Fibroblast of pulmonary artery (primary cell): ENCODE results near the gene PTPMT1.
"Not testable (repeated sequence)": the region's sequence is repeated elsewhere in the genome, so short reads cannot be mapped to it uniquely, and the experiment has no call there.

Experiments
- DNase-seq: peaks from one replicate; pipeline ENCODE4 v3.0.0-alpha.2; 2010; ENCODE audit warnings: low read depth
- H3K4me3 ChIP-seq: replicated peaks from 2 replicates; pipeline ENCODE4 v1.5.1; 2011; ENCODE audit warnings: low read depth, mild to moderate bottlenecking, control low read depth, low read length, moderate library complexity
- CTCF ChIP-seq: IDR thresholded peaks from 2 replicates; pipeline ENCODE4 v1.5.1; 2011; ENCODE audit warnings: mild to moderate bottlenecking, control low read depth, low read length, inconsistent platforms; ENCODE audit errors: missing control alignments

The PTPMT1 gene

GRCh38 chr11:47551086-47551485, 14.3 kb upstream of the PTPMT1 start:
- peak; percentile 42 for TF ChIP-seq CTCF
- DNase-seq, result peak; percentile 44
- H3K4me3 ChIP-seq, result peak overlapping the region; percentile 97

- DNase-seq, result peak; percentile 53
- no peak for TF ChIP-seq CTCF
- peak overlapping the region; percentile 97 for H3K4me3 ChIP-seq
These were observed 13.3 kb upstream of the PTPMT1 start for GRCh38 chr11:47552056-47552565.

DNA sequence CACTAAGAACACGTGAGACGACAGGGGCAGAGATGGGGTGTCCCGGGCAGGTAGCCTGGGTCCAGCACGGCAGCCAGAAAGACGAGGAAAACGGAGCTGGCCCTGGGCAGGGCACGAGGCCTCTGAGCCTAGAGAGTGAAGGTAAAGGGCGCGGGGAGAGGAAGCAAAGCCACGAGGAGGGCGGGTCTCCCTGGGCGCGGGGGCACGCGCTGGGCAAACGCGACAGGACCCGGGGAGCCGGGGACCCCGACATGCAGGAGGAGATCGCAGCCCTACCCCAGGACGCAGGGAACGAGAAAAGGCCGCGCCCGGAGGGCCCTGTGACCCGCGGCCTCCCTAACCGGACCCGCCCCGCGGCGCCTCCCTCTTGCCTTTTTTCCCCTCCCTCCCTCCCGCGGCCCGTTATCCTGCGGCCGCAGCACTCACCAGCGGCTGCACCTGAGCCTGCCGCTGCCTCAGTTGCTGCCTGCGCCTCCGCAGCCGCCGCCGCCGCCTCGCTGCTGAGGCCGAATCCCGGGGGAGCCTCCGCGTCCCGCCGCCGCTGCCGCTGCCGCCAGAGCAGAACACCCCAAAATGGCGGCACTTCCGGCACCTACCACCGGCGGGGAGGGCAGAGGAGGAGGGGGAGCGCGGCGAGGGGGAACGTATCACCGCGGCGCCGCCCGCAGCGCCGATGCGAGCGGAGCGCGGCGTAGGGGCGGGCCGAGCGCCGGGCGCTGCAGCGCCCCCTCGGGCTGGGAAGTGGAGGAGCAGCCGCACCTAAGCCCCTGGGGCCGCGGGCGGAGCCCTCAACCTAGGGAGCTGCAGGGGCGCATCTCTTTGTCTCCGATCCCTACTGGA, 12.6 kb upstream of the PTPMT1 start, which contains the start of gene CELF1:
TSS of gene CELF1 (minus strand) at position 567 of the 840 bp plus-strand sequence. CDS start 53,609 bp downstream, outside the sequence.
- peak; percentile 45 for TF ChIP-seq CTCF
- peak within 1 kb of the TSS; percentile 97 for H3K4me3 ChIP-seq
- peak; percentile 87 for DNase-seq

DNA sequence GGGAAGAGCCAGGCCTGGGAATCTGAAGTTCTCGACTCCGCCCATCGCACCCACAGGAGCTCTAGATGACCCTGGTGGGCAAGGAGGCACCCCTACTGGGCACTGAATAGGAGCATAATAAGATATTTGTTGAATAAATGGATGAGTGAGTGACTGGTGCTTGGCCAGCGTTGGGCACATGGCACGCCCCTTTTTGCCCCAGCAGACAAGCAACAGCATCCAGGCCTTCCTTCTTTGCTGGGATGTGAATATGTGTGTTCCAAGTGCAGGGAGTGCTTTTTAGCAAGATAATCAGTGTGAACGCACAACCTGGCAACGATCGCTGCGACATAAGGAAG, 12.0 kb upstream of the PTPMT1 start:
- peak; percentile 51 for DNase-seq
- no peak for TF ChIP-seq CTCF
- H3K4me3 ChIP-seq, result peak overlapping the region; percentile 58

DNA sequence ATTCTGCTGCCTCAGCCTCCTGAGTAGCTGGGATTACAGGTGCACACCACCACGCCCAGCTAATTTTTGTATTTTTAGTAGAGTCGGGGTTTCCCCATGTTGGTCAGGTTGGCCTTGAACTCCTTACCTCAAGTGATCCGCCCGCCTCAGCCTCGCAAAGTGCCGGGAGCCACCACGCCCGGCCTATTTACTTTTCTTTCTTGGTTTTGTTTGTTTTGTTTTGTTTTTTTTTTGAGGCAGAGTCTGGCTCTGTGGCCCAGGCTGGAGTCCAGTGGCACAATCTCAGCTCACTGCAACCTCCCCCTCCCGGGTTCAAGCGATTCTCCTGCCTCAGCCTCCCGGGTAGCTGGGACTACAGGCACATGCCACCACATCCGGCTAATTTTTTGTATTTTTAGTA, 8.4 kb upstream of the PTPMT1 start:
- not testable (repeated sequence) for H3K4me3 ChIP-seq, DNase-seq

DNA sequence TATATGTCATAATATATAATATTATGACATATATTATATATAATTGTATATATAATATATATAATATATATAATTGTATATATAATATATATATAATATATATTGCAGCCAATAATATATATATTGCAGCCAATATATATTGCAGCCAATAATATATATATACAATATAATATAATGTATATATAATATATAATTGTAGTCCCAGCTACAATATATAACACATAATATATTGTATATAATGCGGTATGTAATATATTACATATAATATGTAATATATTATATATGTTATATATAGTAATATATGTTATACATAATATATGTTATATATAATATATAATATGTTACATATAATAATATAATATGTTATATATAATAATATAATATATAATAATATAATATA, 6.7 kb upstream of the PTPMT1 start:
- no peak overlapping the region for H3K4me3 ChIP-seq
- no peak for DNase-seq
- no peak for TF ChIP-seq CTCF

DNA sequence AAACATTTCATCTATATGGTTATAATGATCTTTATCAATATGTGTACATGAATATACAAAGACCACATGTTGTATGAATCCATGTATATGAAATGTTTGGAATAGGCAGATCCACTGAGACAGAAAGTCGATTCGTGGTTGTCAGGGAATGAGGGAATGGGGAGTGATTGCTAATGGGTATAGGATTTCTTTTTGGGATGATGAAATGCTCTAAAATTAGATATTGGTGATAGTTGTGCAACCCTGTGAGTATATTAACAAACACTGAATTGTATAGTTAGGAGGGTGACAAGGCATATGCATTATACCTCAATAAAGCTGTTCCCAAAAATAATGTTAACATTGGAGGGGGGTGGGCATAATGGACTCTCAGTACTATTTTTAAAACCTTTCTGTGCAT, 5.0 kb upstream of the PTPMT1 start:
- TF ChIP-seq CTCF, result no peak
- DNase-seq, result no peak

GRCh38 chr11:47562393-47562792, 3.0 kb upstream of the PTPMT1 start:
- DNase-seq, H3K4me3 ChIP-seq: not testable (repeated sequence)

More for the DNA sequence above, 5.0 kb upstream of the PTPMT1 start:
- no peak overlapping the region for H3K4me3 ChIP-seq

DNA sequence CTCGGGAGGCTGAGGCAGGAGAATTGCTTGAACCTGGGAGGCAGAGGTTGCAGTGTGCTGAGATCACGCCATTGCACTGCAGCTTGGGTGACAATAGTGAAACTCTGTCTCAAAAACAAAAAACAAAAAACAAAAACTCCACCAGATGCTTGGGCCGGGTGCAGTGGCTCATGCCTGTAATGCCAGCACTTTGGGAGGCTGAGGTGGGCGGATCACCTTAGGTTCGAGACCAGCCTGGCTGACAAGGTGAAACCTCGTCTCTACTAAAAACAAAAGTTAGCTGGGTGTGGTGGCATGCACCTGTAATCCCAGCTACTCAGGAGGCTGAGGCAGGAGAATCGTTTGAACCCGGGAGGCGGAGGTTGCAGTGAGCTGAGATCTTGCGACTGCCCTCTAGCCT, 1.0 kb upstream of the PTPMT1 start:
- DNase-seq, H3K4me3 ChIP-seq: not testable (repeated sequence)
